ENCODE data around the gene KIAA0232. TPM values are rescaled to one million over a fixed set of nuclear protein-coding genes. Genes with fewer than 3 reads are reported as not detected.

The KIAA0232 gene
- total and polyA plus RNA-seq, 9 of the 15 experiments (the other 6 are each of a cell fraction or from before 2014, with no cell fraction given): 3.5 to 17.4 (median 13.0) TPM

DNA sequence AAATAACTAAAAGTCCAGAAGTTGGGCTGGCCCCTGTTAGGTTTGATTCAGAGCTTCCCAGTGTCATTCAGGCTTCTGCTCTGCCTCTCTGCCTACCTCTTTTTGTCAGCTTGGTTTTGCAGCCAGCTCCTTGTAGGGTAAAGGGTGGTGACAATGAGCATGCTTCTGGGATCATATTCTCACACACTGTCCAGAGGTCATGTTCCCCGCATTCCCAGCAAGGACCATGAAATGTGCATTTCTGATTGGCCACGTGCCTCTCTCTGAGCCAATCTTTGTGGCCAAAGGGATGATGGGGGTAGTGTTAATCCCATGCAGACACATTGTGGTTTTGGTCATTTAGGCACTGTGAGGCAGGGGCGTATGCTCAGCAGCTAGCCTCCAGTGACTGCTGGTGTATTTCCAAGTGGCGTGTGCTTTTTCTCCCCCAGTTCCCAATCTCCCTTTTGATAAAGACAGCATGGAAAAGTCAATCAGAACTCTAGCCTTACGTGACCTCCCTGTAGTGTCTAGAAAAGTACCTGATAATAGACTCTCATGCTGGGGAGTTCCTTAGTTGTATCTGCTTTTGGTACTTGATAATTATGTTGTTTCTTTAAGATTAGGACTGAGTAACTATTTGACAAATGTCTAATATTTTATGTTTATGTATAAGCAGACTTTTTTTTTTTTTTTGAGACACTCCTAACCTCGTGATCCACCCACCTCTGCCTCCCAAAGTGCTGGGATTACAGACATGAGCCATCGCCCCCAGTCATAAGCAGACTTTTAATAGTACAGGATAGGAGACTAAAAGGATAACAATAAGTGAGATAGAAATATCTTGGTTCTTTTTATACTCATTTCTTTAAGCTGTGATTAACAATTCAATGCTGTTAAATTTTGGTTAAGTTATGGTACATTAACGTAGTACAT is 57.8 kb downstream of the KIAA0232 start:
- H3K4me2 ChIP-seq (ENCODE audit: insufficient read depth, low read length): peak overlapping the region; percentile 43
- peaks cover 51% of the 10 kb centered on the region for H3K79me2 ChIP-seq (ENCODE audit: control insufficient read depth, insufficient read depth, low read length)
- FAIRE-seq: peak; percentile 88
- no TSS peak for BruUV-seq (replicated peaks)
- in situ Hi-C loops (cut with MboI): no loop called here
- peaks cover 38% of the 10 kb centered on the region; the same call in 2 of the 3 replicates for H3K36me3 ChIP-seq (ENCODE audit: control insufficient read depth, insufficient read depth, low read length)
- WGBS (ENCODE audit: insufficient coverage, low coverage, missing lambda C conversion rate): 21% methylated on average over 8 of the region's 8 CpGs
- ChIA-PET POLR2A (interaction anchor here (0.7 to 0.8 kb wide), 3 partner anchors 9 to 32 kb away, joined by 3 to 4 read pairs (median 3); no protein-coding TSS in a partner anchor), CTCF (ENCODE audit: low intra/inter-chr PET ratio) (interaction anchor here (0.7 kb wide), 1 partner anchor 32 kb away, joined by 3 read pairs; no protein-coding TSS in a partner anchor)
- H3K27ac ChIP-seq (ENCODE audit: extremely low read depth, low read depth, low read length): 0 out of 3 replicates have a peak overlapping the region, but pooled peaks have one; percentile 25
- intact Hi-C loops (cut with micrococcal nuclease): no loop called here
- no peak overlapping the region for H2AFZ ChIP-seq (ENCODE audit: low read depth, low read length)
- H3K4me1 ChIP-seq (replicated peaks in 1 of 2; ENCODE audit: control insufficient read depth in 2 of 2, insufficient read depth in 2 of 2, low read length in 2 of 2): peaks cover 3 to 21% of the 10 kb centered on the region in 2 experiments; a peak in 4 of 5 replicates
- peaks cover 6% of the 10 kb centered on the region for H4K20me1 ChIP-seq (replicated peaks; ENCODE audit: control insufficient read depth, insufficient read depth, low read length)
- peak overlapping the region in 1 of 2 experiments; percentile 0; a peak in 1 of 4 replicates for H3K9ac ChIP-seq (ENCODE audit: insufficient read depth in 1 of 2, low read depth in 2 of 2, low read length in 2 of 2)
- no peaks in the 10 kb centered on the region for H3K9me3 ChIP-seq (replicated peaks; ENCODE audit: control insufficient read depth, insufficient read depth, low read depth, low read length)
- H3K27me3 ChIP-seq (ENCODE audit: control insufficient read depth in 2 of 2, insufficient read depth in 2 of 2, low read length in 2 of 2): no peaks in the 10 kb centered on the region
- DNase-seq (ENCODE audit: extremely low read depth in 1 of 4, low spot score in 3 of 4): peak; percentile 55 to 75 (median 62)
- H3K9me1 ChIP-seq (ENCODE audit: control insufficient read depth, insufficient read depth, low read length): peaks cover 4% of the 10 kb centered on the region
- ATAC-seq: peak; percentile 90
- no peak overlapping the region for H3K4me3 ChIP-seq
- TF ChIP-seq ESRRA (IDR thresholded peaks at IDR 0.05; ENCODE audit: borderline replicate concordance, low read depth) (peak; percentile 59; the same call in 1 of the 2 replicates), CBFA2T2 (conservative IDR thresholded peaks at IDR 0.05) (peak; percentile 44), EGR1 (conservative IDR thresholded peaks at IDR 0.05) (peak; percentile 59), BHLHE40 (IDR thresholded peaks at IDR 0.05; ENCODE audit: low read length) (peak; percentile 59), TFAM (CRISPR knock-in tag; conservative IDR thresholded peaks at IDR 0.05) (no peak), ZNF263 (CRISPR knock-in tag; IDR thresholded peaks at IDR 0.05; ENCODE audit: borderline replicate concordance) (peak; percentile 20; the same call in 1 of the 2 replicates), L3MBTL2 (IDR thresholded peaks at IDR 0.05) (peak; percentile 62; the same call in 1 of the 2 replicates), SRSF3 (IDR thresholded peaks at IDR 0.05; ENCODE audit: insufficient read depth, low read length) (no peak), RAD51 (IDR thresholded peaks at IDR 0.05; ENCODE audit: borderline replicate concordance, low read depth) (peak; percentile 78), CBFA2T3 (IDR thresholded peaks at IDR 0.05) (peak; percentile 58), HDGF (IDR thresholded peaks at IDR 0.05) (peak; percentile 27; the same call in 1 of the 2 replicates), SIN3A (IDR thresholded peaks at IDR 0.05; ENCODE audit: borderline replicate concordance in 2 of 2, control insufficient read depth in 1 of 2, low read depth in 2 of 2, low read length in 2 of 2) (0 out of 4 replicates have a peak, but pooled peaks of 1 of the 2 experiments have one; percentile 30), HDAC2 (IDR thresholded peaks at IDR 0.05) (0 out of 2 replicates have a peak, but pooled peaks have one; percentile 53), NRF1 (conservative IDR thresholded peaks at IDR 0.05 in 1 of 2, IDR thresholded peaks at IDR 0.05 in 1 of 2) (0 out of 4 replicates have a peak, but pooled peaks have one; percentile 30 to 41), CREM (IDR thresholded peaks at IDR 0.05; ENCODE audit: low read depth) (0 out of 2 replicates have a peak, but pooled peaks have one; percentile 25)
- TF ChIP-seq, protein P1, sequence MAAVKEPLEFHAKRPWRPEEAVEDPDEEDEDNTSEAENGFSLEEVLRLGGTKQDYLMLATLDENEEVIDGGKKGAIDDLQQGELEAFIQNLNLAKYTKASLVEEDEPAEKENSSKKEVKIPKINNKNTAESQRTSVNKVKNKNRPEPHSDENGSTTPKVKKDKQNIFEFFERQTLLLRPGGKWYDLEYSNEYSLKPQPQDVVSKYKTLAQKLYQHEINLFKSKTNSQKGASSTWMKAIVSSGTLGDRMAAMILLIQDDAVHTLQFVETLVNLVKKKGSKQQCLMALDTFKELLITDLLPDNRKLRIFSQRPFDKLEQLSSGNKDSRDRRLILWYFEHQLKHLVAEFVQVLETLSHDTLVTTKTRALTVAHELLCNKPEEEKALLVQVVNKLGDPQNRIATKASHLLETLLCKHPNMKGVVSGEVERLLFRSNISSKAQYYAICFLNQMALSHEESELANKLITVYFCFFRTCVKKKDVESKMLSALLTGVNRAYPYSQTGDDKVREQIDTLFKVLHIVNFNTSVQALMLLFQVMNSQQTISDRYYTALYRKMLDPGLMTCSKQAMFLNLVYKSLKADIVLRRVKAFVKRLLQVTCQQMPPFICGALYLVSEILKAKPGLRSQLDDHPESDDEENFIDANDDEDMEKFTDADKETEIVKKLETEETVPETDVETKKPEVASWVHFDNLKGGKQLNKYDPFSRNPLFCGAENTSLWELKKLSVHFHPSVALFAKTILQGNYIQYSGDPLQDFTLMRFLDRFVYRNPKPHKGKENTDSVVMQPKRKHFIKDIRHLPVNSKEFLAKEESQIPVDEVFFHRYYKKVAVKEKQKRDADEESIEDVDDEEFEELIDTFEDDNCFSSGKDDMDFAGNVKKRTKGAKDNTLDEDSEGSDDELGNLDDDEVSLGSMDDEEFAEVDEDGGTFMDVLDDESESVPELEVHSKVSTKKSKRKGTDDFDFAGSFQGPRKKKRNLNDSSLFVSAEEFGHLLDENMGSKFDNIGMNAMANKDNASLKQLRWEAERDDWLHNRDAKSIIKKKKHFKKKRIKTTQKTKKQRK (IDR thresholded peaks at IDR 0.05; ENCODE audit: borderline replicate concordance, low read depth, low read length): no peak
- TF ChIP-seq, protein P2, sequence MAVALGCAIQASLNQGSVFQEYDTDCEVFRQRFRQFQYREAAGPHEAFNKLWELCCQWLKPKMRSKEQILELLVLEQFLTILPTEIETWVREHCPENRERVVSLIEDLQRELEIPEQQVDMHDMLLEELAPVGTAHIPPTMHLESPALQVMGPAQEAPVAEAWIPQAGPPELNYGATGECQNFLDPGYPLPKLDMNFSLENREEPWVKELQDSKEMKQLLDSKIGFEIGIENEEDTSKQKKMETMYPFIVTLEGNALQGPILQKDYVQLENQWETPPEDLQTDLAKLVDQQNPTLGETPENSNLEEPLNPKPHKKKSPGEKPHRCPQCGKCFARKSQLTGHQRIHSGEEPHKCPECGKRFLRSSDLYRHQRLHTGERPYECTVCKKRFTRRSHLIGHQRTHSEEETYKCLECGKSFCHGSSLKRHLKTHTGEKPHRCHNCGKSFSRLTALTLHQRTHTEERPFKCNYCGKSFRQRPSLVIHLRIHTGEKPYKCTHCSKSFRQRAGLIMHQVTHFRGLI (CRISPR knock-in tag; IDR thresholded peaks at IDR 0.05): no peak

Data from K562 (cell line).